Measurements from ENCODE around the gene IFITM5. TPM values are rescaled to one million over a fixed set of nuclear protein-coding genes. Genes with fewer than 3 reads are reported as not detected.
"Not testable (repeated sequence)": the region's sequence is repeated elsewhere in the genome, so short reads cannot be mapped to it uniquely, and the experiment has no call there.

IFITM5 gene
- total and polyA plus RNA-seq, 9 of the 15 experiments (the other 6 are each of a cell fraction or from before 2014, with no cell fraction given) = 0.19 TPM; not detected in 8

DNA sequence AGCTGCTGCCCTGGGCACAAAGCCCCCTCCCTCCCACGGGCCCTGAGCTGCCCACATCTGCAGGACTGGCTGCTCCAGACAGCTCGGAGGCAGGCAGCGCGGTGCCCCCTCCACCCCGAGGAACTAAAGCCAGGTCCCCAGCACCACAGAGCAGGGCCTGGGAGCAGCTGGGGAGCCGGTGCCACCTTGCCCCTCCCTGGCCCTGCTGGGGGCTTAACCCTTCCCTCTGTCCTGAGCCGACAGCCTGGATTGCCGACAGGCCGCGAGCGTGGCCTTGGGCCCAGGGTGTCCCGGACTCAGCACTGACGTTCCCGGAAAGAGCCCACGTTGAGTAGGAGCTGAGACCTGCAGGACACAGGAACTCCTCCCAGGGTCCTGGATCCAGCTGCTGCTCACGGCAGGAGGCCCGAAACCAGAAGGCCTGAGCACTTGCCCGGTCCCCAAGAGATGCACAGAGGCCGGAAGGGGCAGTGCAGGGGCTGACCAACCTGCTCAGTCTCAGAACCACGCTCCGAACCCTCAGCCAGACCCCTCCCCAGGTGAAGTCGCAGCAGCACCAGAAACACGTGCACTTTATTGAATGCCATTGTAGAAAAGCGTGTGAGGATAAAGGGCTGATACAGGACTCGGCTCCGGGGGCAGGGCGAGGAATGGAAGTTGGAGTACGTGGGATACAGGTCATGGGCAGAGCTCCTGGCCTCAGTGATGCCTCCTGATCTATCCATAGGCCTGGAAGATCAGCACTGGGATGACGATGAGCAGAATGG is 20.0 kb upstream of the IFITM5 start:
- BruUV-seq (replicated peaks); H3K9me3 ChIP-seq (replicated peaks; ENCODE audit: control insufficient read depth, insufficient read depth, low read depth, low read length); H4K20me1 ChIP-seq (replicated peaks; ENCODE audit: control insufficient read depth, insufficient read depth, low read length); CTCF ChIA-PET (ENCODE audit: low intra/inter-chr PET ratio); H3K9me1 ChIP-seq (ENCODE audit: control insufficient read depth, insufficient read depth, low read length); H2AFZ ChIP-seq (ENCODE audit: low read depth, low read length); intact Hi-C loops (cut with micrococcal nuclease); in situ Hi-C loops (cut with MboI); H3K27me3 ChIP-seq (ENCODE audit: control insufficient read depth in 2 of 2, insufficient read depth in 2 of 2, low read length in 2 of 2); FAIRE-seq: not testable (repeated sequence)
- Histone ChIP-seq H3K79me2 (ENCODE audit: control insufficient read depth, insufficient read depth, low read length) (peaks cover 56% of the 10 kb centered on the region), H3K4me2 (ENCODE audit: insufficient read depth, low read length) (peak overlapping the region; percentile 70), H3K4me1 (replicated peaks in 1 of 2; ENCODE audit: control insufficient read depth in 2 of 2, insufficient read depth in 2 of 2, low read length in 2 of 2) (peaks cover 15 to 50% of the 10 kb centered on the region in 2 experiments), H3K4me3 (peak overlapping the region; percentile 27), H3K27ac (ENCODE audit: extremely low read depth, low read depth, low read length) (peak overlapping the region; percentile 62; the same call in 2 of the 3 replicates), H3K9ac (ENCODE audit: insufficient read depth in 1 of 2, low read depth in 2 of 2, low read length in 2 of 2) (peak overlapping the region; percentile 68 to 90), H3K36me3 (ENCODE audit: control insufficient read depth, insufficient read depth, low read length) (peaks cover 29% of the 10 kb centered on the region; the same call in 1 of the 3 replicates)
- POLR2A ChIA-PET = interaction anchor here (0.6 kb wide), 1 partner anchor 10 kb away, joined by 3 read pairs; no protein-coding TSS in a partner anchor
- ATAC-seq = peak; percentile 35
- WGBS (ENCODE audit: insufficient coverage, low coverage, missing lambda C conversion rate) = 24% methylated on average over 14 of the region's 29 CpGs
- peak in 2 of 4 experiments; percentile 33 to 49 for DNase-seq (ENCODE audit: extremely low read depth in 1 of 4, low spot score in 3 of 4)
- peak; percentile 44; the same call in 1 of the 2 replicates for TF ChIP-seq CXXC5 (CRISPR knock-in tag; IDR thresholded peaks at IDR 0.05)
- TF ChIP-seq HDAC2 (IDR thresholded peaks at IDR 0.05) = 0 out of 2 replicates have a peak, but pooled peaks have one; percentile 40
- TF ChIP-seq, protein P1, sequence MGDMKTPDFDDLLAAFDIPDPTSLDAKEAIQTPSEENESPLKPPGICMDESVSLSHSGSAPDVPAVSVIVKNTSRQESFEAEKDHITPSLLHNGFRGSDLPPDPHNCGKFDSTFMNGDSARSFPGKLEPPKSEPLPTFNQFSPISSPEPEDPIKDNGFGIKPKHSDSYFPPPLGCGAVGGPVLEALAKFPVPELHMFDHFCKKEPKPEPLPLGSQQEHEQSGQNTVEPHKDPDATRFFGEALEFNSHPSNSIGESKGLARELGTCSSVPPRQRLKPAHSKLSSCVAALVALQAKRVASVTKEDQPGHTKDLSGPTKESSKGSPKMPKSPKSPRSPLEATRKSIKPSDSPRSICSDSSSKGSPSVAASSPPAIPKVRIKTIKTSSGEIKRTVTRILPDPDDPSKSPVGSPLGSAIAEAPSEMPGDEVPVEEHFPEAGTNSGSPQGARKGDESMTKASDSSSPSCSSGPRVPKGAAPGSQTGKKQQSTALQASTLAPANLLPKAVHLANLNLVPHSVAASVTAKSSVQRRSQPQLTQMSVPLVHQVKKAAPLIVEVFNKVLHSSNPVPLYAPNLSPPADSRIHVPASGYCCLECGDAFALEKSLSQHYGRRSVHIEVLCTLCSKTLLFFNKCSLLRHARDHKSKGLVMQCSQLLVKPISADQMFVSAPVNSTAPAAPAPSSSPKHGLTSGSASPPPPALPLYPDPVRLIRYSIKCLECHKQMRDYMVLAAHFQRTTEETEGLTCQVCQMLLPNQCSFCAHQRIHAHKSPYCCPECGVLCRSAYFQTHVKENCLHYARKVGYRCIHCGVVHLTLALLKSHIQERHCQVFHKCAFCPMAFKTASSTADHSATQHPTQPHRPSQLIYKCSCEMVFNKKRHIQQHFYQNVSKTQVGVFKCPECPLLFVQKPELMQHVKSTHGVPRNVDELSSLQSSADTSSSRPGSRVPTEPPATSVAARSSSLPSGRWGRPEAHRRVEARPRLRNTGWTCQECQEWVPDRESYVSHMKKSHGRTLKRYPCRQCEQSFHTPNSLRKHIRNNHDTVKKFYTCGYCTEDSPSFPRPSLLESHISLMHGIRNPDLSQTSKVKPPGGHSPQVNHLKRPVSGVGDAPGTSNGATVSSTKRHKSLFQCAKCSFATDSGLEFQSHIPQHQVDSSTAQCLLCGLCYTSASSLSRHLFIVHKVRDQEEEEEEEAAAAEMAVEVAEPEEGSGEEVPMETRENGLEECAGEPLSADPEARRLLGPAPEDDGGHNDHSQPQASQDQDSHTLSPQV (IDR thresholded peaks at IDR 0.05) = peak; percentile 87
- peak; percentile 32; the same call in 1 of the 2 replicates for TF ChIP-seq MTA3 (IDR thresholded peaks at IDR 0.05; ENCODE audit: borderline replicate concordance)
- TF ChIP-seq POLR2G (IDR thresholded peaks at IDR 0.05; ENCODE audit: low read depth, low read length) = peak; percentile 66
- TF ChIP-seq NRF1 (conservative IDR thresholded peaks at IDR 0.05 in 1 of 2, IDR thresholded peaks at IDR 0.05 in 1 of 2) = peak; percentile 11 to 35; a peak in 1 of 4 replicates
- peak; percentile 48; the same call in 1 of the 2 replicates for TF ChIP-seq L3MBTL2 (IDR thresholded peaks at IDR 0.05)
- TF ChIP-seq EP400 (IDR thresholded peaks at IDR 0.05) = peak; percentile 26; the same call in 1 of the 2 replicates
- TF ChIP-seq, protein P2, sequence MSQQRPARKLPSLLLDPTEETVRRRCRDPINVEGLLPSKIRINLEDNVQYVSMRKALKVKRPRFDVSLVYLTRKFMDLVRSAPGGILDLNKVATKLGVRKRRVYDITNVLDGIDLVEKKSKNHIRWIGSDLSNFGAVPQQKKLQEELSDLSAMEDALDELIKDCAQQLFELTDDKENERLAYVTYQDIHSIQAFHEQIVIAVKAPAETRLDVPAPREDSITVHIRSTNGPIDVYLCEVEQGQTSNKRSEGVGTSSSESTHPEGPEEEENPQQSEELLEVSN (IDR thresholded peaks at IDR 0.05; ENCODE audit: borderline replicate concordance in 1 of 2, extremely low read depth in 1 of 2, insufficient read depth in 1 of 2, insufficient read length in 1 of 2, low read depth in 1 of 2, low read length in 1 of 2, poor library complexity in 1 of 2, severe bottlenecking in 1 of 2) = peak in 1 of 2 experiments; percentile 18
- TF ChIP-seq, protein P3, sequence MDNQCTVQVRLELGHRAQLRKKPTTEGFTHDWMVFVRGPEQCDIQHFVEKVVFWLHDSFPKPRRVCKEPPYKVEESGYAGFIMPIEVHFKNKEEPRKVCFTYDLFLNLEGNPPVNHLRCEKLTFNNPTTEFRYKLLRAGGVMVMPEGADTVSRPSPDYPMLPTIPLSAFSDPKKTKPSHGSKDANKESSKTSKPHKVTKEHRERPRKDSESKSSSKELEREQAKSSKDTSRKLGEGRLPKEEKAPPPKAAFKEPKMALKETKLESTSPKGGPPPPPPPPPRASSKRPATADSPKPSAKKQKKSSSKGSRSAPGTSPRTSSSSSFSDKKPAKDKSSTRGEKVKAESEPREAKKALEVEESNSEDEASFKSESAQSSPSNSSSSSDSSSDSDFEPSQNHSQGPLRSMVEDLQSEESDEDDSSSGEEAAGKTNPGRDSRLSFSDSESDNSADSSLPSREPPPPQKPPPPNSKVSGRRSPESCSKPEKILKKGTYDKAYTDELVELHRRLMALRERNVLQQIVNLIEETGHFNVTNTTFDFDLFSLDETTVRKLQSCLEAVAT (IDR thresholded peaks at IDR 0.05) = 0 out of 4 replicates have a peak, but pooled peaks of 1 of the 2 experiments have one; percentile 39
- peak; percentile 50 for TF ChIP-seq SUPT5H (IDR thresholded peaks at IDR 0.05)

Data from K562 (cell line).